GM12891 (cell line): ENCODE results near the gene TFB1M.
"Not testable (repeated sequence)": the region's sequence is repeated elsewhere in the genome, so short reads cannot be mapped to it uniquely, and the experiment has no call there.

ENCODE experiments used
- DNase-seq: peaks from one replicate; pipeline ENCODE4 v3.0.0; 2011; ENCODE audit warnings: low spot score; ENCODE audit not compliant: insufficient read length
- FAIRE-seq: peaks from 2 replicates; lab custom pipeline; 2011; peaks lifted over from hg19 to GRCh38; lab: Jason Lieb, UNC
- PAX5 ChIP-seq: IDR thresholded peaks from 2 replicates; pipeline ENCODE4 v1.6.1; 2011; ENCODE audit warnings: low read length, moderate library complexity, mild to moderate bottlenecking; ENCODE audit not compliant: insufficient read depth, severe bottlenecking
- POLR2A ChIP-seq: IDR thresholded peaks from 2 replicates; pipeline ENCODE4 v1.6.1; 2011; ENCODE audit warnings: low read depth, low read length, control low read depth
- POLR2AphosphoS5 ChIP-seq: IDR thresholded peaks from 2 replicates; pipeline ENCODE4 v1.6.1; 2011; ENCODE audit warnings: low read depth, low read length, control low read depth
- POU2F2 ChIP-seq: IDR thresholded peaks from 2 replicates; pipeline ENCODE4 v1.6.1; 2011; ENCODE audit warnings: low read depth, mild to moderate bottlenecking, control low read depth, low read length, moderate library complexity
- SPI1 ChIP-seq: IDR thresholded peaks from 2 replicates; pipeline ENCODE4 v1.6.1; 2011; ENCODE audit warnings: low read depth, low read length, control low read depth
- TAF1 ChIP-seq: IDR thresholded peaks from 2 replicates; pipeline ENCODE4 v1.6.1; 2011; ENCODE audit warnings: low read depth, low read length, control low read depth

TFB1M gene

DNA sequence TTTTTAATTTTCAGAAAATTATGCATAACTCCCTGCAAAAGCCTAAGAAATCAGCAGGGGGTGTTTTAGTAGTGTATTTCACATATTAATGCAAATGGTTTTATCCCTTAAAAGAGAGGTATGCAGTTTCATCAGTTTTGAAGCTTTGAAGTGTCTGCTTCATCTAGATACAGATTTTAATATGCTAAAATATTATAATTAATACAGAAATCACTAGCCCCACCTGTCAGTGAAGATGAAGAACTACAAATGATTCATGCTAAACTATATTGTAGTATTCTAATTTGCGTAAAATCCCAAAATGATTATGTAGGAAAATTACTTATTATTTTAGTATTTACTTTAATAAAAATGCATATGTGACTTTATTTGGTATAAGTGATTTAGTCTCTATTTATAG is 2.9 kb upstream of the TFB1M start:
- no peak for TF ChIP-seq POLR2A
- no peak for TF ChIP-seq TAF1
- TF ChIP-seq SPI1, result no peak
- no peak for TF ChIP-seq POLR2AphosphoS5
- no peak for TF ChIP-seq POU2F2
- TF ChIP-seq PAX5, result no peak
- DNase-seq (no peak), FAIRE-seq (no peak)

DNA sequence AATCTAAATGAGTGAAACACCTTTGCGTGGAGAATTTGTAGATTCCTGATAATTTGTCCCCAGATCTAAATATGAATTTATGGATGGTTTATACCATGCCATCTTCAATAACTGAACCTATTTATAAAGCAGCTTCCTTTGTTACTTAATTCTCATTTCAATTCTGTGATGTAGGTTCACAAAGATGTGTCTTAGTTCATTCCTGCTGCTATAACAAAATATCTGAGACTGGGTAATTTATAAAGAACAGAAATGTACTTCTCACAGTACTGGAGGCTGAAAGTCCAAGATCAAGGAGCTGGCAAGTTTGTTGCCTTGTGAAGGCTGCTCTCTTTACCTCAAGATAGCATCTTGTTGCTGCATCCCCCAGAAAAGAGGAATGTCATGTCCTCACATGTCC is 2.1 kb upstream of the TFB1M start:
- DNase-seq, result no peak
- TF ChIP-seq PAX5, result no peak
- TF ChIP-seq TAF1, result no peak
- TF ChIP-seq POU2F2, result no peak
- TF ChIP-seq SPI1, result no peak
- no peak for TF ChIP-seq POLR2A
- TF ChIP-seq POLR2AphosphoS5, result no peak
- FAIRE-seq, result no peak

DNA sequence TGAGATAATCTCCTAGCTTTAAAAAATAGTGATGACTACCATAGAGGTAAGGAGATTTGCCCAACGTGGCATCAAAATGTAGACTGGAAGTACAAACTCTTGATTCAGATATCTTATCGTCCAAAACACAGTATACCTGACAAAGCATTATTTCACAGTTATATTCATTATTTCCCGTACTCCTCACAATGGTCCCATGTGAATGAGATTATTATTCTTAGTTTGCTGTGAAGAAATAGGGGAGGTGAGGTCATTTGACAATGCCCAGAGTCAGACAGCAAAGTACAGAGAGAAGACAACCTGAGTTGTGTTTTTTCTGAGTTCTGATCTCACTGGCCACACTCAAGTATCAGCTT is 1.2 kb upstream of the TFB1M start:
- TF ChIP-seq POLR2A (no peak), TAF1 (no peak), PAX5 (no peak), SPI1 (no peak), POU2F2 (no peak), POLR2AphosphoS5 (no peak)
- DNase-seq (no peak), FAIRE-seq (peak; percentile 59)

DNA sequence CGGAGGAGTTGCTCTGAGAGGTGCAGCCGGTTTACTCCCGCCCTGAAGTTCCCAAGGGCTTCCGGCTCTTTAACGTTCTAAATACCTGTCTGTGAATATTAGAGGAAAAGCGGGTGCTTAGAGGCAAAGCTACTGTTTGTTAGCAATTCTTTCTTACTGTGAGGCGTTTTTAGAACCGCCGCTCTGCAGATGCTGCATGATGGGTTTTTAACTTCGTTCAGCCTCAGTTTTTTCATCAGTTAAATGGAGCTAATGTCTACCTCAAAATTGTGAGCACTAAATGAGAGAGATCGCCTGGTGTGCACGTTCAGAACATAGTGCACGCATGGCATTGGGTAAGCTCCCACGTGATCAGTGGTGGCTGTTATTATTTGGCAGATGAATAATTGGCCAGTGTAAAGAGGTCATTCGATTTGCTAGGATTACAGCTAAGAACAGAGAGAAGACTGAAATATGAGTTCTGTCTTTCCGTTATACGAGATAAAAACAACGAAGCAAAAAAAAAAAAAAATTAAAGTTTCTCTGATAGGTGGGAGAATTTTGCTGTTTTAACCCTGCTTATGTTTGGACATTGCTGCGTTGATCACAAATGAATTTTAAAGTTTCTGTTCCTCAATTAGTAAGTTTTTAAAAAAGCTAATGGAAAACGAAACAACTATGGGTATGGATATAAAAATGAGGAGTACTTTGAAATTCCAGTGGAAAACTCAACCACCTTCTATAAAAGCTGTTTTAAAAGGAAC is 660 bp upstream of the TFB1M start:
- FAIRE-seq, result no peak
- peak; percentile 12 for DNase-seq
- no peak; the same call in 1 of the 2 replicates for TF ChIP-seq POLR2A
- TF ChIP-seq TAF1, result peak; percentile 56; the same call in 1 of the 2 replicates
- TF ChIP-seq SPI1, result peak; percentile 76
- TF ChIP-seq PAX5, result no peak
- TF ChIP-seq POU2F2, result 0 out of 2 replicates have a peak, but pooled peaks have one; percentile 16
- TF ChIP-seq POLR2AphosphoS5, result peak; percentile 9; the same call in 1 of the 2 replicates

GRCh38 chr6:155313602-155314091 is 637 bp downstream of the TFB1M start:
- DNase-seq (no peak), FAIRE-seq (no peak)
- no peak for TF ChIP-seq PAX5
- no peak for TF ChIP-seq TAF1
- no peak for TF ChIP-seq POU2F2
- TF ChIP-seq POLR2AphosphoS5, result no peak
- TF ChIP-seq SPI1, result no peak
- no peak for TF ChIP-seq POLR2A

DNA sequence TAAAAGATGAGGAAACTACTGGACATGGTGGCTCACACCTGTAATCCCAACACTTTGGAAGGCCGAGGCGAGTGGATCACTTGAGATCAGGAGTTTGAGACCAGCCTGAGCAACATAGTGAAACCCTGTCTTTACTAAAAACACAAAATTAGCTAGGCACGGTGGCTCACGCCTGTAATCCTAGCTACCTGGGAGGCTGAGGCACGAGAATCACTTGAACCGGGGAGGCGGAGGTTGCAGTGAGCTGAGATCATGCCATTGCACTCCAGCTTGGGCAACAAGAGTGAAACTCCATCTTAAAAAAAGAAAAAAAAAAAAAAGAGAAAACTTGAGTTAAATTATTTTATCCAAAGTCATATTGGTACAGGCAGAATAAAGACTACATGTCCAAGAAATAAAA is 1.3 kb downstream of the TFB1M start:
- not testable (repeated sequence) for FAIRE-seq, DNase-seq

DNA sequence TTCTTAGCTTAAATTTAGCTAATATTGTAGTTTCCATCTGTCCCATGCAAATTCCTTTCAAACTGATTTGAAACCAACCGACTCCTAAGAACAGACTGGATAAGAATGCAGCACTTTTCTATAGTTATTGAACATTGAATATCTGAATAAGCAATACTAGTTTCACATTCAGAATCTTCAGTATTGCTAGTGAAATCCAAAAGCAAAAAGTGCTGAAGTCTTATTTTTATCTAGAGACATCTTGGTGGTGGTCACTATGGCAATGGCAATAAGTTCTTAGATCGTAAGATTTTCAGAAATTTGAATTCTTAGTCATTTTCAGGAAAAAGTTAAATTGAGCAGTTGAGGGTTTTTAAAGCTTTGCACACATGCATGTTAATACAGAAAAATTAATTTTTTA is 2.7 kb downstream of the TFB1M start:
- no peak for DNase-seq
- TF ChIP-seq SPI1, result no peak
- TF ChIP-seq TAF1, result no peak
- TF ChIP-seq POU2F2, result no peak
- no peak for TF ChIP-seq POLR2AphosphoS5
- TF ChIP-seq POLR2A, result no peak
- TF ChIP-seq PAX5, result no peak
- no peak for FAIRE-seq

- FAIRE-seq, result no peak
- DNase-seq, result no peak
- TF ChIP-seq POU2F2, result no peak
- TF ChIP-seq PAX5, result no peak
- TF ChIP-seq POLR2A, result no peak
- TF ChIP-seq SPI1, result no peak
- TF ChIP-seq TAF1, result no peak
- no peak for TF ChIP-seq POLR2AphosphoS5
Measured at GRCh38 chr6:155311086-155311485, 3.2 kb downstream of the TFB1M start.

GRCh38 chr6:155310596-155310995 is 3.7 kb downstream of the TFB1M start:
- FAIRE-seq (no peak), DNase-seq (no peak)
- no peak for TF ChIP-seq POU2F2
- TF ChIP-seq POLR2AphosphoS5, result no peak

- TF ChIP-seq SPI1, result no peak
- DNase-seq (no peak), FAIRE-seq (no peak)
Measured at GRCh38 chr6:155309150-155309549, 5.1 kb downstream of the TFB1M start.
